CD4-positive, alpha-beta T cell treated with Interferon alpha-2 for 1 hour (primary cell): ENCODE data around the gene MCCC2.
"Not testable (repeated sequence)": the region's sequence is repeated elsewhere in the genome, so short reads cannot be mapped to it uniquely, and the experiment has no call there.

ENCODE experiments used
- DNase-seq, 2 donors: peaks; one replicate each; pipeline ENCODE4 v3.0.0-alpha.2; 2020 to 2022

MCCC2 gene

GRCh38 chr5:71600783-71601182 lies 13.6 kb downstream of the MCCC2 start:
- no peak for DNase-seq

DNA sequence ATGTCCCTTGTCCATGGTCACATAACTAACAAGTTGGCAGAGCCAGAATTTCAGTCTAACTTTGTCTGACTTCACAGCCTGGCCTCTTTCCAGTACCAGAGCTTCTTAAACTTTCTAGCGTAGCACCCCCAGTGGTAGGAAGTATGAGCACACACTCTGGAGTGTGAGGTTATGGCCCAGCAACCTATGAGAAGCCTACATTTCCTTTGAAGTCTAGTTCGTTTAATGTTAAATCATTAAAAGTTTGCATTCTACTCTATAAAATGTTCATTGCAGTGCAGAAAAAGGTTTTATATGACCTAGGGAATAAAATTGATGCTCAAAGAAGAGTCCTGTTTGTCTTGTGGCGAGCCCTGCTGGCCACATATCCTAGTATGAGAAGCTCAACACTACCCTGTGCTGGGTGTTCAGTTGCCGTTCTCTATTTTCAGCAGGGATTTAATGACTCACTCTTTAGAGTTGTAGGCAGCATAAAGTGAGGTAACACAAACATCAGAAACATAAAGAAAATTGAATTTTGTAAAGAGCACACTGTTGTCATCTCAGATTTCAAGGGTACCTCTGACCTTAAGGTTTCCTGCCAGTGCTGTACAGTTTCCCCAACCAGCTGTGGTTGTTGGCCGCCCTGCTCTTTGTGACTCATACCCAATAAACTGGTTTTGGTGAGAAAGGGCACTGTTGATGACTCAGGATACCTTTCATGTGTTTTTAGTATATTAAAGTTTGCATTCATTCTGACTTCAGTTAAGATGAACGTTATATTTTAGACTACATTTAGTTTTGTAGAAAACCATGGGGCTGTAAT lies 14.3 kb downstream of the MCCC2 start:
- DNase-seq, result peak; percentile 59 to 80

GRCh38 chr5:71609916-71610315 lies 22.8 kb downstream of the MCCC2 start:
- peak in 1 of 2 donors; percentile 5 for DNase-seq

DNA sequence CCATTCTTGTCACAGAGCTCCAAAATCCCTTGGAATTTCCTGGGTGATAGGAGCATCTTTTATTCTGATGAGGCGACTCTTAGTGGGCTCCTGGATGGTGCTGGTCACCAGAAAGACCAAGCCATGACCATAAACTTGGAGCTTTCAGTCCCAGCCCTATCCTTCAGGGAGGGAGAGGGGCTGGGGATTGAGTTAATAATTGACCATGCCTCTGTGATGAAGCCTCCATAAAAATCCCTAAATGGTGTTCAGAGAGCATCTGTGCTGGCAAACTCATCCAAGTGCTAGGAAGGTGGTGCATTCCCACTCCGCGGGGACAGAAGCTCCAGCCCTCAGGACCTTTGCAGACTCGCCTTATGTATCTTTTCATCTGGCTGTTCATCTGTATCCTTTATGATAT lies 28.7 kb downstream of the MCCC2 start:
- no peak for DNase-seq

GRCh38 chr5:71620630-71621029 lies 33.5 kb downstream of the MCCC2 start:
- DNase-seq, result no peak

DNA sequence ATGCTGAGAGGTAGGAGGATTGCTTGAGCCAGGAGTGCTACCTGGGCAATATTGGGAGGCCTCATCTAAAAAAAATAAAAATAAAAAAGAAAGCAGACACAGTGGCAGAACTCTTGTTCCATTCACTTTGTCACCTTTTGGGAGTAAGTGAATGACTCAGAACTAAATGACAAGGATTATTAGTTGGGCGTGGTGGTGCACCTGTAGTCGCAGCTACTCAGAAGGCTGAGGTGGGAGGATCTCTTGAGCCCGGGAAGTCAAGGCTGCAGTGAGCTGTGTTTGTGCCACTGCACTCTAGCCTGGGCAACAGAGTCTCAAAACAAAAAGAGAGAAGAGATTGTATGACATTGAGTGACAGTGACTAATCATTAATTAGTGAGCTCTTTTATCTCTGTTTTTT lies 34.1 kb downstream of the MCCC2 start:
- no peak for DNase-seq

DNA sequence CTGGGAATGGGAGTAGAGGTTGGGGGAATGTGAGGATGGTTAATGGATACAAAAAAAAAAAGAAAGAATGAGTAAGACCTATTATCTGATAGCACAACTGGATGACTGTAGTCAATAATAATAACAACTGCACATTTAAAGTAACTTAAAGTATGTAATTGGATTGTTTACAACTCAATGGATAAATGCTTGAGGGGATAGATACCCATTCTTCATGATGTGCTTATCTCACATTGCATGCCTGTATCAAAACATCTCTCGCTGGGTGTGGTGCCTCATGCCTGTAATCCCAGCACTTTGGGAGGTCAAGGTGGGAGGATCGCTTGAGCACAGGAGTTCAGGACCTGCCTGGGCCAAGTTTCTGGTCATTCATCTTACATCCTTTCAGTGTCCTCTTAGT lies 34.6 kb downstream of the MCCC2 start:
- no peak for DNase-seq

DNA sequence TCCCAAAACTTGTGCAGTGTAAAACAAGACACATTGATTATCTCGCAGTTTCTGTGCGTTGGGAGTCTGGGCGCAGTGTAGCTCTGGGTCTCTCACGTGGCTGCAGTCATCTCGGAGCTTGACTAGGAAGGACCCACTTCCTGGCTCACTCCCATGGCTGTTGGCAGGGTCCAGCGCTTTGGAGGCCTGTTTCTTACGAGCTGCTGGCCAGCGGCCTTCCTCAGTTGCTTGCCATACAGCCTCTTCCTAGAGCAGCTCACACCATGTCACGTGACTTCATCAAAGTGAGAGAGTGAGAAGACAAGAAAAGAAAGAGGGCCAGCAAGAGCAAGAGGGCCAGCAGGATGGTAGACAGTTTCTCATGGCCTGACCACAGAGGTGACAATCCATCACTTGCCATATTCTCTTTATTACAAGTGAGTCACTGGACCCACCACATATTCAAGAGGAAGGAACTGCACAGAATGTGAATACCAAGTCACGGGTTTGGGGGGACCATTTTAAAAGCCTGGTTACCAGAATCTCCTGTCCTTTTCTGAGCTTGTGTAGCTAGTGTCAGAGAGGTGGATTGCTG lies 36.2 kb downstream of the MCCC2 start:
- no peak for DNase-seq

DNA sequence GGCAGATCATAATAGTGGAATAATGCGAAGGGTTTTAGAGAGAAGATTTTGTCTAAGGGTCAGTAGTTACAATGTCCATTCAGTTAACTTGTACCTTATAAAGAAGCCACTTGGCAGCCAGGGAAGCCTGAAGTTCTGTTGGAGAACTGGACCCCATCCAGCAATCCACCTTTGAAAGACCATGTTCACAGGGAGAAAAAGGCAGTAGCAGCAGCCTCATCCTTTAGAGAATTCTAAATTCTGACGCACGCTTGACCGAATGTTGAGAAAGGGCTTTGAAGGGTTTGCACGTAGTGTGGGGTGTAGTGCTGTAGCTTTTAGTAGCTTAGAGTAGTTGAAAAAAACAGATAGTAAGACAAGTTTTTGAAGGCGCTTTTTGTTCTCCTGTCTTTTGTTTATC lies 42.8 kb downstream of the MCCC2 start:
- no peak for DNase-seq

DNA sequence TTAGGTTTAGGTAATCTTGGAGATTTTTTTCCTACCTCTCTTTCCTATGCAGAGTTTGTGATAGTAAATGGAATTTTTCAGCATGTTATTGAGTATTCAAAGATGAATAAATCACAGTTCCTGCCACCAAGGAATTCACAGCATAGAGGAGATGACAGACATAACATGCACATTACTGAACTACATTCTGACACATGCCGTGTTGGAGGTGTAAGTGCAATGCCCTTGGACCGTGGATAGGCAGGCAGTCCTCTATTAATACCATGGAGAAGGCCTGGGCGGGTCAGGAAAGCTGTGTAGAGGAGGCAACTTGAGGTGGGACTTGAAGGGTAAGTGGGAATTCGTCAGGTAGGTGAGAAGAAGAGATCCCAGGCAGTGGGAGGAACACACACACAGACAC lies 43.9 kb downstream of the MCCC2 start:
- no peak for DNase-seq

GRCh38 chr5:71632168-71632567 lies 45.0 kb downstream of the MCCC2 start:
- DNase-seq, result no peak

DNA sequence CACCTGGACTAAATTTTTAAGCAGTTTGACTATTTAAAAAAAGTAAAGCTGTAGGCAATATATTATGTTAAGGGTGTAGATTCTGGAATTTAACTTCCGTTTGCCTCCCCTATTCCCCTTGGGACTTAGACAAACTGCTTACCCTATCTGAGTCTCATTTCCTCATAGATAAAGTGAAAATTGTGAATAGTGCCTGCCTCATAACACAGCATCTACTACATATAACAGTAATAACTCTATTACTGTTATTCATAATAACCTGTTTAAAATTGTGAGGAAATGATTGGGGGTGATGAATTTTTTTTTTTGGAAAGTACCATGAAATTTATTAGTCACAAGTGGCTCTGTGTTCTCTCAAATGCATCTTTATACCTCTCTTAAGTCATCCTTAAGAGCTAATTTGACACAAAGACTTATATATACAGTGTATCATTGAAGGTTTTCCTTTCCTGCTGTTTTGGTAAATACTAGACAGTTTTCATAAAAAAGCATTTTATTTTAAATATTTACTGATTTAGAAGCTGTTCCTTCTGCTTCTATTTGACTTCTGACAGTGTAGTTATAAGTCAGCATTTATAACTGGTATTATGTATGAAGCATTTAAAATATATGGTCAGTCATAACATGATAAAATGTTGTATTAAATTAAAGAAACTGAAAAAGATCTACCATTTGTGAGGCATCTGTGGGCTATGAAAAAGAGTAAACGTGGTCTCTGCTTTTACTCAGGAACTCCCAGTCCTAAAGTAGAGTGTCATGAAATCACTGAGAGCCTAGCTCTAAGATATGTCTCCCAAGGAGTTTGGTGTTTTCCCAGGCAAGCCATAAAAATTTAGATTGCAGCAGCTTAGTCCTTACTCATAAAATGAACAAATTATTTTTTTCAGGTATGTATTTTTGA lies 46.4 kb downstream of the MCCC2 start:
- no peak for DNase-seq

GRCh38 chr5:71637133-71637532 lies 50.0 kb downstream of the MCCC2 start:
- no peak for DNase-seq

DNA sequence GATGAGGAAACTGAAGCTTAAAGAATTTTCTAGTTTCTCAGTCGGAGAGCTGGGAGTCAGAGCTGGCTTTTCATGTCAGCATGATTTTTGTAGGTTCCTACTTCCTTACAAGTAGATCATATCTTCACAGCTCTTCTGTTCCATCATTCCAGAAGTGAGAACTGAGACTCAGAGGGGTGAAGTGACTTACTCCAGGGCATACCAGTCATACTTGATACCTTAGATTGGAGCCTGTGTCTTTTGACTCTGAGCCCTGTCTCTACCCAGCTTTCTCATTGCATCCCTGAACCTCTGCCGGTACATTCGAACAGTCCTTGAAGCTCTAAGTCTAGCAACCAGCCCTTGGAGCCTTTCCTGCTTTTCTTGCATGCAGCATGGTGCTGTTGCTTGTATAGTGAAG lies 53.3 kb downstream of the MCCC2 start:
- no peak for DNase-seq

DNA sequence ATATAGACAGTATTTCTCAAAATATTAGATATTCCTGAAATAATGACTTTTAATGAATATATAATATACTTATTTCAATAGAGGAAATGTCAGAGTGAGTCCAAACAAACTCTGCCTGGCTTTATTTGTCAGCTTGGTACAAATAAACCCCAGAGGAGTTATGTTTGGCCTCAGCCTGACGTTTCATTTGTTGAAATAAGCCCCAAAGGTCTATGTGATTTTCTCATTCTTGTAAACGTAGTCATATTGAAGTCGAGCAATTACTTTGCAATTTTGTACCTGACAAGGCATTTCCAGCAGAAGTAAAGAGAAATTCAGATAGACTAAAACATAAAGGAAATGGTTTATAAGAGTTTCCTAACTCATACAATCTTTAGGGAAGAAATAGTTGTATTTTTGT lies 57.9 kb downstream of the MCCC2 start:
- no peak for DNase-seq

GRCh38 chr5:71650940-71651339 lies 63.8 kb downstream of the MCCC2 start:
- DNase-seq, result not testable (repeated sequence)

DNA sequence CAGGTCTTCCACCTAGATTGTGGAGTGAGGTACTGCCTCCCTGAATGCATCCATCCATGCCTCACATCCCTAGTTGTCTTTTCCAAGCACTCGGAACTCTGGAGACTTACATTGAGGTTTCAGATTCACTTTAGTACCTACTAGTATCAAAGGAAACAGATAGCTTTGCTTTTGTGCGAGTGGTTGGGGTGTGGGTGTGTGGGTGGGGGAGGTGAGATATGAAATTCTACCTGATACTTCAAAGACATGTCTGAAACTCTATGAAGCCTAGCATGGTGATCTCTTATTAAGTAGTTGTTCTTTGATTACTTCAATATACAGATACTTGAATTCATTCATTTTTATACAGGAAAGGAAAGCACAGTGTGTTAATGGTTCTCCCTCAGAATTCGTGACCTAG lies 64.4 kb downstream of the MCCC2 start:
- no peak for DNase-seq

DNA sequence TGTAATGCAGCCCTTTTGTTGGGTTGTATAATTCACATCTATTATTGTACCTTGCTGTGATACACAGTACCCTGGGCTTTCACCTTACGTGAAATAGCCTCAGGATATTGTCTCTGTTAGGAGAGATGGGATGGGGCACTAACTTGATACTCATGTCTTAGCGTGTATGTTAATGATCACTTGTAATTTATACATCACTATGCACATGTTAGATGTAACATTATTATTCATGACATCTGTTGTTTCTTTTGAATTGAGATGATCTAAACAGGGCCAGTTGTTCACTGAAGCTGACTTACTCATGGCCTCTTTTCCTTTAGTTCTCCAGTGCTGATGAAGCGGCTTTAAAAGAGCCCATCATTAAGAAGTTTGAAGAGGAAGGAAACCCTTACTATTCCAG lies 65.2 kb downstream of the MCCC2 start:
- DNase-seq, result no peak

- DNase-seq, result no peak
Observed at GRCh38 chr5:71652803-71653543, 65.8 kb downstream of the MCCC2 start.

GRCh38 chr5:71658916-71659662 lies 71.9 kb downstream of the MCCC2 start:
- no peak for DNase-seq

- no peak for DNase-seq
Observed at GRCh38 chr5:71662381-71662780, 75.2 kb downstream of the MCCC2 start.
